AG09319 (cell line): ENCODE data around the gene RBM39.
"Not testable (repeated sequence)": the region's sequence is repeated elsewhere in the genome, so short reads cannot be mapped to it uniquely, and the experiment has no call there.

ENCODE experiments used
- DNase-seq: peaks from one replicate; pipeline ENCODE4 v3.0.0-alpha.2; 2010; ENCODE audit warnings: low read depth; ENCODE audit errors: extremely low read depth
- CTCF ChIP-seq: IDR thresholded peaks from 2 replicates; pipeline ENCODE4 v1.5.1; 2011; ENCODE audit warnings: low read depth, mild to moderate bottlenecking, inconsistent platforms, low read length, moderate library complexity

Gene RBM39

GRCh38 chr20:35741892-35742740 lies at the start of gene RBM39:
RBM39 (minus strand) TSS chr20:35742260; CDS start chr20:35740874, 1,386 bp downstream.
- peak; percentile 41 for TF ChIP-seq CTCF
- peak; percentile 100 for DNase-seq

- peak; percentile 87 for DNase-seq
These were observed 49.8 kb upstream of the RBM39 start for GRCh38 chr20:35791821-35792220.

GRCh38 chr20:35791097-35791496 lies 49.0 kb upstream of the RBM39 start:
- TF ChIP-seq CTCF, result no peak
- no peak for DNase-seq

More at GRCh38 chr20:35791821-35792220, 49.8 kb upstream of the RBM39 start:
- no peak for TF ChIP-seq CTCF

GRCh38 chr20:35788796-35789195 lies 46.7 kb upstream of the RBM39 start:
- no peak for TF ChIP-seq CTCF
- no peak for DNase-seq

GRCh38 chr20:35785541-35785940 lies 43.5 kb upstream of the RBM39 start:
- DNase-seq, result not testable (repeated sequence)

GRCh38 chr20:35783811-35784210 lies 41.8 kb upstream of the RBM39 start:
- not testable (repeated sequence) for DNase-seq

GRCh38 chr20:35776513-35777101 lies 34.5 kb upstream of the RBM39 start:
- no peak for DNase-seq

More at GRCh38 chr20:35776513-35777101, 34.5 kb upstream of the RBM39 start:
- TF ChIP-seq CTCF, result no peak
